Measurements from ENCODE around the gene OPA3. TPM values are rescaled to one million over a fixed set of nuclear protein-coding genes. Genes with fewer than 3 reads are reported as not detected.
A peak's percentile ranks its signal among the peaks of the same experiment; 100 is the strongest.

OPA3 gene
- total RNA-seq, 2 donors from 2014 or later, result 15.8 to 33.5 TPM

DNA sequence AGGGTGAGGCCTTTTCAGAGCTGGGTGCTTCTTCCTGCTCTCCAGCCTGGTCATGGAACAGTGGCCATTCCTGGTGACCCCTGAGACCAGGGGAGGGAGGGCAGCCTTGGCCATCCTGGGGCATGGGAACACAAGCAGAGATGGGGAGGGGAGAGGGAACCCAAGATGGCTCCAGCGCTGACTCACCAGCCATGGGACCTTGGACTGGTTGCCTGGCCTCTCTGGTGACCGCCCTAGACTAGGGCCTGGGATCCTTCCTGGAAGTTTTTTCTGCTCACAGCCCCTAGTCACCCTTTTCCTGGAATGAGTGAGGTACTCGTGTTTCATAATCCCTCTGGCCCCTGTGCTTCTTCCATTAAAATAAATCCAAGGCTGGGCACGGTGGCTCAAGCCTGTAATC, 3.3 kb upstream of the OPA3 start:
- H3K36me3 ChIP-seq, result peaks cover 3% of the 10 kb centered on the region
- H3K27ac ChIP-seq, result no peak overlapping the region
- no peaks in the 10 kb centered on the region for H3K9me3 ChIP-seq
- peaks cover 0 to 16% of the 10 kb centered on the region in 2 donors for H3K4me1 ChIP-seq
- no peak for DNase-seq (ENCODE audit: low spot score)
- no peak overlapping the region for H3K4me3 ChIP-seq
- TF ChIP-seq, protein P1, sequence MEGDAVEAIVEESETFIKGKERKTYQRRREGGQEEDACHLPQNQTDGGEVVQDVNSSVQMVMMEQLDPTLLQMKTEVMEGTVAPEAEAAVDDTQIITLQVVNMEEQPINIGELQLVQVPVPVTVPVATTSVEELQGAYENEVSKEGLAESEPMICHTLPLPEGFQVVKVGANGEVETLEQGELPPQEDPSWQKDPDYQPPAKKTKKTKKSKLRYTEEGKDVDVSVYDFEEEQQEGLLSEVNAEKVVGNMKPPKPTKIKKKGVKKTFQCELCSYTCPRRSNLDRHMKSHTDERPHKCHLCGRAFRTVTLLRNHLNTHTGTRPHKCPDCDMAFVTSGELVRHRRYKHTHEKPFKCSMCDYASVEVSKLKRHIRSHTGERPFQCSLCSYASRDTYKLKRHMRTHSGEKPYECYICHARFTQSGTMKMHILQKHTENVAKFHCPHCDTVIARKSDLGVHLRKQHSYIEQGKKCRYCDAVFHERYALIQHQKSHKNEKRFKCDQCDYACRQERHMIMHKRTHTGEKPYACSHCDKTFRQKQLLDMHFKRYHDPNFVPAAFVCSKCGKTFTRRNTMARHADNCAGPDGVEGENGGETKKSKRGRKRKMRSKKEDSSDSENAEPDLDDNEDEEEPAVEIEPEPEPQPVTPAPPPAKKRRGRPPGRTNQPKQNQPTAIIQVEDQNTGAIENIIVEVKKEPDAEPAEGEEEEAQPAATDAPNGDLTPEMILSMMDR (IDR thresholded peaks at IDR 0.05), result no peak
- H3K27me3 ChIP-seq, result no peaks in the 10 kb centered on the region

GRCh38 chr19:45585158-45585577, 566 bp upstream of the OPA3 start:
- no peak for DNase-seq (ENCODE audit: low spot score)
- H3K9me3 ChIP-seq, result no peaks in the 10 kb centered on the region
- TF ChIP-seq, protein P1 (IDR thresholded peaks at IDR 0.05), result no peak
- H3K27ac ChIP-seq, result peak overlapping the region; percentile 93 to 96
- H3K36me3 ChIP-seq, result peaks cover 3% of the 10 kb centered on the region
- H3K4me1 ChIP-seq, result peaks cover 0 to 21% of the 10 kb centered on the region in 2 donors
- H3K4me3 ChIP-seq, result peak overlapping the region; percentile 67 to 69
- H3K27me3 ChIP-seq, result no peaks in the 10 kb centered on the region

DNA sequence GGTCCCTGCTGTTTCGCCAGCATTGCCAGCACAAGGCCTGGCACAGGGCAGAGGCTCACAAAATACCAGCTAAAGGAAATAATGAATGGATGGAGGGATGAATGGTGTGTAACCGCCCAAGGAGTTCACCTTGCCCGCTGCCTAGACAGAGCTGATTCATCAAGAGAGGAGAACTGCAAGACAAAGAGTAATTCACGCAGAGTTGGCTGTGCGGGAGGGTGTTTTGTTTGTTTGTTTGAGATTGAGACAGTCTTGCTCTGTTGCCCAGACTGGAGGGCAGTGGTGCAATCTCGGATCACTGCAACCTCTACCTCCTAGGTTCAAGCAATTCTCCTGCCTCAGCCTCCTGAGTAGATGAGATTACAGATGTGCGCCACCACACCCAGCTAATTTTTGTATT, 3.0 kb downstream of the OPA3 start:
- Histone ChIP-seq H3K36me3 (no peaks in the 10 kb centered on the region), H3K27ac (no peak overlapping the region), H3K4me3 (no peak overlapping the region), H3K4me1 (peaks cover 0 to 45% of the 10 kb centered on the region in 2 donors), H3K9me3 (no peaks in the 10 kb centered on the region), H3K27me3 (no peaks in the 10 kb centered on the region)
- DNase-seq (ENCODE audit: low spot score), result no peak
- TF ChIP-seq, protein P1 (IDR thresholded peaks at IDR 0.05), result no peak

GRCh38 chr19:45578861-45579260, 5.7 kb downstream of the OPA3 start:
- H3K4me1 ChIP-seq, result peaks cover 0 to 58% of the 10 kb centered on the region in 2 donors
- no peaks in the 10 kb centered on the region for H3K36me3 ChIP-seq
- peak overlapping the region; percentile 53 to 67 for H3K27ac ChIP-seq
- no peaks in the 10 kb centered on the region for H3K27me3 ChIP-seq
- H3K9me3 ChIP-seq, result no peaks in the 10 kb centered on the region
- TF ChIP-seq, protein P1 (IDR thresholded peaks at IDR 0.05), result no peak
- H3K4me3 ChIP-seq, result no peak overlapping the region
- DNase-seq (ENCODE audit: low spot score), result no peak

DNA sequence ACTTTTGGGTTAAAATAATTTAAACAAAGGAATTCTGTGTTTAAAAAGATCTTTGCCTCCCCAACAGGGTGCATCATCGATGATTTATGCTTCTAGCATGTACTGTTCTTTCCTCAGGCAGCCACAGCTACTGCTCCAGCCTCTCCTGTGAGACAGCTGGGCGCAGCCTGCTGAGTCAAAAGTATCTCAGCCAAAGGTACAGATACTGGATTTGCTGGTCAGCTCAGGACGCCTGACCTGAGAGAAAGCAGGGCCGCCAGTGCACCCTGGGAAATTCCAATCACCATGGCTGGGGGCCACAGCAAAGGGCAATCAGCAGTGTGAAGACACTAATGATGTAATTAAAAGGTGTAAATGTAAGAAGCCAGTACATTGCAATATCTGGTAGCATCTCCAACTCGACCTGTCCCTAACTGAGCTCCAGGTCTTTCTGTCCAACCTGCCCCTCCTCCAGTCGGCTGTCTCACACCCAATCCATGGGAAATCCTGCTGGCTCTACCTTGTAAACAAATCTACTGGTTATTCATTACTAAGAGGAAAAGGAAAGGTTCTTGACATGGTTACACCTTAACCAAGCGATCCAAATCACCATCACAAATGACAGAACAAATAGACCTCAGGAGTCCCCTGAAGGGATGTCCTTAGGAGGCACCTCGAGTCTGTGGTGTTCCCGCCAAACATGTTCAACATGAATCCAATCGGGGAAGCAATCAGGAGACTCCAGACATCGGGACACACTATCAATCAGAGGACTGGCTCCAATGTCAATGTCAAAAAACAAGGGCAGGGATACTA, 7.3 kb downstream of the OPA3 start:
- no peak overlapping the region for H3K4me3 ChIP-seq
- peak overlapping the region; percentile 67 to 82 for H3K27ac ChIP-seq
- H3K9me3 ChIP-seq, result no peaks in the 10 kb centered on the region
- no peaks in the 10 kb centered on the region for H3K36me3 ChIP-seq
- H3K27me3 ChIP-seq, result no peaks in the 10 kb centered on the region
- peaks cover 0 to 53% of the 10 kb centered on the region in 2 donors for H3K4me1 ChIP-seq
- DNase-seq (ENCODE audit: low spot score), result no peak
- TF ChIP-seq, protein P1 (IDR thresholded peaks at IDR 0.05), result no peak
